ENCODE results near the gene CTDSP2. TPM values are rescaled to one million over a fixed set of nuclear protein-coding genes. Genes with fewer than 3 reads are reported as not detected.
"Not testable (repeated sequence)": the region's sequence is repeated elsewhere in the genome, so short reads cannot be mapped to it uniquely, and the experiment has no call there.

Gene CTDSP2
- total RNA-seq, 1 experiment from 2014 or later = 117 TPM

DNA sequence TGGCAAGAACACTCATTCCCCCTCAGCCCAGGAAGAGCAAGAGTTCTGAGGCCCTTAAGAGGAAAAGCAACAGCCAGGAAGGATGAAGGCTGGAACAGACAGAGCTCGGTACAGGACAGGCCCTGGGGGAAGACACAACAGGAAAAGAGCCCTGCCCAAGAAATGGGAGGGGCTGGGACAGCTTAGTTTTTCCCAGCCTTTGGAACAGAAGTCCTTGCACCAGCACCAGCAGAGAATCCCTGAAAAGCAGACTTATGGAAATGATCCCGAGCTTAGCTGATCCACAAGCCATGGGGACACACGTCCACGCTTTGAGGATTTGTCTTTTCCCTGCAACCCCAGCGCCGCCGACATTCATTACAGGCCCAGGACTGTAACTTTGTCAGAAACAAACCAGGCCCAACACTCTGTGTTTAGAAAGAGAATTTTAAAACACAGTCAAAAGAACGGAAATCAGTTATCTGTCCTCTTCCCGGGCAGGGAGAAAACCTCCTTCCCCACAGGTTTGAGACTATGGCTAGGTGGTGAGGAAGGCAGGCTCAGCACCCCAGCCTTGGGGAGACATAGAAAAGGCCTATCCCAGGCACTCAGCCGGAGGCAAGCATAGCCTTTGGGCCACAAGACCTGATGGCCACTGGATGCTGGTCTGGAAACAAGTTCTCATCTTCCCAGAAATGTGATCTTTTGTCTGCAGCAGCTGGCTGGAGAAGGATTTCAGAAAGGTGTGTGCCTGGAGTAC lies 24.0 kb downstream of the CTDSP2 start:
- no peak for DNase-seq
- peaks cover 9% of the 10 kb centered on the region for H3K4me1 Mint-ChIP-seq (ENCODE audit: low read depth, unreplicated experiment)
- H3K27me3 Mint-ChIP-seq (ENCODE audit: unreplicated experiment) = no peaks in the 10 kb centered on the region
- CTCF ChIA-PET = no interaction called here
- BruUV-seq (replicated peaks) = no TSS peak
- no peak overlapping the region for H3K4me3 Mint-ChIP-seq (ENCODE audit: low read depth, unreplicated experiment)
- H3K36me3 Mint-ChIP-seq (ENCODE audit: insufficient read depth, unreplicated experiment) = peaks cover 56% of the 10 kb centered on the region
- intact Hi-C loops (cut with micrococcal nuclease; ENCODE audit: unreplicated experiment) = no loop called here
- no peaks in the 10 kb centered on the region for H3K9me3 Mint-ChIP-seq (ENCODE audit: low read depth, unreplicated experiment)
- TF ChIP-seq, protein P1, sequence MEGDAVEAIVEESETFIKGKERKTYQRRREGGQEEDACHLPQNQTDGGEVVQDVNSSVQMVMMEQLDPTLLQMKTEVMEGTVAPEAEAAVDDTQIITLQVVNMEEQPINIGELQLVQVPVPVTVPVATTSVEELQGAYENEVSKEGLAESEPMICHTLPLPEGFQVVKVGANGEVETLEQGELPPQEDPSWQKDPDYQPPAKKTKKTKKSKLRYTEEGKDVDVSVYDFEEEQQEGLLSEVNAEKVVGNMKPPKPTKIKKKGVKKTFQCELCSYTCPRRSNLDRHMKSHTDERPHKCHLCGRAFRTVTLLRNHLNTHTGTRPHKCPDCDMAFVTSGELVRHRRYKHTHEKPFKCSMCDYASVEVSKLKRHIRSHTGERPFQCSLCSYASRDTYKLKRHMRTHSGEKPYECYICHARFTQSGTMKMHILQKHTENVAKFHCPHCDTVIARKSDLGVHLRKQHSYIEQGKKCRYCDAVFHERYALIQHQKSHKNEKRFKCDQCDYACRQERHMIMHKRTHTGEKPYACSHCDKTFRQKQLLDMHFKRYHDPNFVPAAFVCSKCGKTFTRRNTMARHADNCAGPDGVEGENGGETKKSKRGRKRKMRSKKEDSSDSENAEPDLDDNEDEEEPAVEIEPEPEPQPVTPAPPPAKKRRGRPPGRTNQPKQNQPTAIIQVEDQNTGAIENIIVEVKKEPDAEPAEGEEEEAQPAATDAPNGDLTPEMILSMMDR (IDR thresholded peaks at IDR 0.05; ENCODE audit: unreplicated experiment) = no peak
- no peak overlapping the region for H3K27ac Mint-ChIP-seq (ENCODE audit: unreplicated experiment)

DNA sequence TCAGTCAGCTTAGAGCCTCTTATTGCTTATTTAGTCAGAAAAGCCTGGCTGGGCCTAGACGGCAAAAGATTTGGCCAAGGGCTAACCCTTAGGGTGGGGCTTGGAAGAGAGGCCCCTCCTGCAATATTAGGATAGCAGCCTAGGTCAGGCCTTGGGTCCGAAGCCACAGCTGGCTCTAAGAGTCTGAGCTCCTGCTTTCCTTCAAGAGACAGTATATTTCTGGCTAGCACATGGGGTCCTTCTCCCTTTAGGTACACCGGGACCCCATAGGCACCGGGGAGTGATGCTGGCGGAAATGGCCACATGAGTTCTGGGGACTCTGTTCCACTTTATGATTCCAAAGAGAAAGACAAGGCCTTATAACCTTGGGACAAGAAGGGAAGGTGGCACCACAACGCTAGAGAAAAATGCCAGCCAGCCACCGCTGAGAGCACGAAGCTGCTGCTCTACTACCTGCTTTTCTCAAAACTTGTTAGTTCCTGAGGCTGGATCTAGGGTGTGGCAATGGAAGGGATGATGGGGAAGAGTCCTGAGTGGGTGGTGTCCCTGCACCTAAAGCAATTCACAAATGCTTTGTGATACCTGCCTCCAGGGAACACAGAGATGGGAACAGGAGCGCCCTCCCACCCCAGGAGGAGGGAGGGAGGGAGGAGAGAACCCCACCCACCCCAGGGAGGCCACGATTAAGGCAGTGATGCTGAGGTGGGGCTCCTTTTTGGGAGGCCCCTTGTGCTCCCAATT lies 24.9 kb downstream of the CTDSP2 start:
- Mint-ChIP-seq H3K27ac (ENCODE audit: unreplicated experiment) (no peak overlapping the region), H3K36me3 (ENCODE audit: insufficient read depth, unreplicated experiment) (peaks cover 49% of the 10 kb centered on the region), H3K27me3 (ENCODE audit: unreplicated experiment) (no peaks in the 10 kb centered on the region), H3K9me3 (ENCODE audit: low read depth, unreplicated experiment) (no peaks in the 10 kb centered on the region), H3K4me3 (ENCODE audit: low read depth, unreplicated experiment) (no peak overlapping the region), H3K4me1 (ENCODE audit: low read depth, unreplicated experiment) (peaks cover 9% of the 10 kb centered on the region)
- DNase-seq = no peak
- intact Hi-C loops (cut with micrococcal nuclease; ENCODE audit: unreplicated experiment) = no loop called here
- no TSS peak for BruUV-seq (replicated peaks)
- TF ChIP-seq, protein P1 (IDR thresholded peaks at IDR 0.05; ENCODE audit: unreplicated experiment) = no peak
- CTCF ChIA-PET = no interaction called here

DNA sequence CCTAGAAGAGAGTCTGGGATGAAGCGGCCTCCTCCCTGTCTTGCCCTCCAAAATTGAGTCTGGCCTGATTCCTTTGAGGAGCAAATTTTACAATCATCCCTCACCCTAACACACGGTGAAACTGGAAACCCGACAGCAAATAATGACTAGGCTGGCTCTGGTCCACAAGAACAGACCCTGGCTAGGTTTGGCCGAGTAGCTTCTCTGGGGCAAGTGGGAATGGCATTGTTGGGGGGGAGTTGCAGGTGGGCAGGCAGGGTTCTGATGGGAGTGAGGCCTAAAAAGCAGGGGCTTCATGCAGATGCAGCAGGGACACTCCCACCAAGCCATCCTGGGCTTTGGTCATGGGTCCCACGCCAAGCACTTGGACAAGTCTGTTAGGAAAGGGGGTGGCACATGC lies 25.5 kb downstream of the CTDSP2 start:
- intact Hi-C loops (cut with micrococcal nuclease; ENCODE audit: unreplicated experiment); H3K27ac Mint-ChIP-seq (ENCODE audit: unreplicated experiment); H3K9me3 Mint-ChIP-seq (ENCODE audit: low read depth, unreplicated experiment): not testable (repeated sequence)

DNA sequence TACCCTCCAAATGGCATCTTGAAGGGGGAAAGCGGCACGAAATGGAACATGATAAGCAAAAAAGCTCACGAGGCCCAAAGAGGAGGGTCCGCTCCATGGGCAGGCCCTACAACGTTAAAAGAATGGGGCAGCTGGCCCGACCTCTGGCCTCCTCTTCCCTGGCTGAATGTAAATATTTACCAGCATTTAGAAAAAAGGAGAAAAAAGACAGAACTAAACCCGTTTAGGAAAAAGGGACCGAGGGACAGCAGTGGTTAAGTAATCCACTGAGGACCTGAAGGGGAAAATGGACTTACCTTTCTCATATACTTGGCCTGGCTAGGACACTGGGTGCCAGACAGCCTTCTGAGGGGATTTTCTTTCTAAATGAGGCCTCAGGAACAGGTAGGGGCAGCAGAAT lies 26.4 kb downstream of the CTDSP2 start:
- H3K4me3 Mint-ChIP-seq (ENCODE audit: low read depth, unreplicated experiment); intact Hi-C loops (cut with micrococcal nuclease; ENCODE audit: unreplicated experiment); H3K4me1 Mint-ChIP-seq (ENCODE audit: low read depth, unreplicated experiment); DNase-seq; H3K9me3 Mint-ChIP-seq (ENCODE audit: low read depth, unreplicated experiment); H3K27me3 Mint-ChIP-seq (ENCODE audit: unreplicated experiment); BruUV-seq (replicated peaks); CTCF ChIA-PET; H3K27ac Mint-ChIP-seq (ENCODE audit: unreplicated experiment): not testable (repeated sequence)
- H3K36me3 Mint-ChIP-seq (ENCODE audit: insufficient read depth, unreplicated experiment) = peaks cover 44% of the 10 kb centered on the region

More for the DNA sequence above, 25.5 kb downstream of the CTDSP2 start:
- BruUV-seq (replicated peaks); CTCF ChIA-PET; H3K4me1 Mint-ChIP-seq (ENCODE audit: low read depth, unreplicated experiment); H3K27me3 Mint-ChIP-seq (ENCODE audit: unreplicated experiment); DNase-seq; H3K4me3 Mint-ChIP-seq (ENCODE audit: low read depth, unreplicated experiment): not testable (repeated sequence)
- peaks cover 49% of the 10 kb centered on the region for H3K36me3 Mint-ChIP-seq (ENCODE audit: insufficient read depth, unreplicated experiment)

DNA sequence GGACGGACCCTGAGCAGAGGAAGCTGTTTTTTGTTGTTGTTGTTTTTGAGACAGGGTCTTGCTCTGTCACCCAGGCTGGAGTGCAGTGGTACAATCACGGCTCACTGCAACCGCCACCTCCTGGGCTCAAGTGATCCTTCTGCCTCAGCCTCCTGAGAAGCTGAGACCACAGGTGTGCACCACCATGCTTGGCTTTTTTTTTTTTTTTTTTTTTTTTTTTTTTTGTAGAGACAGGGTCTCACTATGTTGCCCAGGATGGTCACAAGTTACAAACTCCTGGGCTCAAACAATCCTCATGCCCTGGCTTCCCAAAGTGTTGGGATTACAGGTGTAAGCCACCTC lies 28.6 kb downstream of the CTDSP2 start:
- H3K4me1 Mint-ChIP-seq (ENCODE audit: low read depth, unreplicated experiment); H3K27me3 Mint-ChIP-seq (ENCODE audit: unreplicated experiment); H3K9me3 Mint-ChIP-seq (ENCODE audit: low read depth, unreplicated experiment); H3K27ac Mint-ChIP-seq (ENCODE audit: unreplicated experiment); H3K4me3 Mint-ChIP-seq (ENCODE audit: low read depth, unreplicated experiment); intact Hi-C loops (cut with micrococcal nuclease; ENCODE audit: unreplicated experiment); DNase-seq; BruUV-seq (replicated peaks): not testable (repeated sequence)
- CTCF ChIA-PET = interaction anchor here (1.3 to 1.7 kb wide), 2 partner anchors 8 to 11 kb away, joined by 4 read pairs; no protein-coding TSS in a partner anchor
- H3K36me3 Mint-ChIP-seq (ENCODE audit: insufficient read depth, unreplicated experiment) = peaks cover 38% of the 10 kb centered on the region

All from Calu3 (cell line).